ENCODE measurements around the gene ERC2. TPM values are rescaled to one million over a fixed set of nuclear protein-coding genes. Genes with fewer than 3 reads are reported as not detected.

ERC2 gene
- polyA plus RNA-seq, 1 experiment, result 0.07 TPM

DNA sequence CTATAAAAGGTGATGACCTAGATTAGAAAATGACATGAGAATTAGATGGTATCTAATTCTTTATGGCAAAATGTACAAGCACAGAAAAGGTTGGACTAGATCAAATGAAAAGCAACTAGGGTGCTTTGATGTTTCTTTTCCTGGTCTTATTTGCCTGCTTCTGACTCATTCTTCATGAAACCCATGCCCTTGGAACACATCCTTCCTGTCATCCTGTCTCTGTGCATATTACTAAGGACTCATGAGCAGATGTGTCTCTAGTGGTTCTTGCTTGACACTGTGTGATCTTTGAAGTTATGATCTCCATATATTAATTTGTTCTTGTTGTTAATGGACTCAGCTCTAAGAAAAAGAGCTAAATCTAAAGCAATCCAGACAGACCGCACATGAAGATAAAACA lies 314.0 kb downstream of the ERC2 start:
- DNase-seq (ENCODE audit: low read depth, low spot score), result no peak
- Histone ChIP-seq H3K27ac (ENCODE audit: low read depth, low read length) (no peak overlapping the region), H3K9me3 (ENCODE audit: control insufficient read depth, insufficient read depth, low read length) (no peaks in the 10 kb centered on the region), H3K4me3 (ENCODE audit: low read depth, low read length) (no peak overlapping the region), H3K27me3 (ENCODE audit: control insufficient read depth, insufficient read depth, low read length) (no peaks in the 10 kb centered on the region)
- CTCF ChIA-PET, result no interaction called here
- TF ChIP-seq, protein P1, sequence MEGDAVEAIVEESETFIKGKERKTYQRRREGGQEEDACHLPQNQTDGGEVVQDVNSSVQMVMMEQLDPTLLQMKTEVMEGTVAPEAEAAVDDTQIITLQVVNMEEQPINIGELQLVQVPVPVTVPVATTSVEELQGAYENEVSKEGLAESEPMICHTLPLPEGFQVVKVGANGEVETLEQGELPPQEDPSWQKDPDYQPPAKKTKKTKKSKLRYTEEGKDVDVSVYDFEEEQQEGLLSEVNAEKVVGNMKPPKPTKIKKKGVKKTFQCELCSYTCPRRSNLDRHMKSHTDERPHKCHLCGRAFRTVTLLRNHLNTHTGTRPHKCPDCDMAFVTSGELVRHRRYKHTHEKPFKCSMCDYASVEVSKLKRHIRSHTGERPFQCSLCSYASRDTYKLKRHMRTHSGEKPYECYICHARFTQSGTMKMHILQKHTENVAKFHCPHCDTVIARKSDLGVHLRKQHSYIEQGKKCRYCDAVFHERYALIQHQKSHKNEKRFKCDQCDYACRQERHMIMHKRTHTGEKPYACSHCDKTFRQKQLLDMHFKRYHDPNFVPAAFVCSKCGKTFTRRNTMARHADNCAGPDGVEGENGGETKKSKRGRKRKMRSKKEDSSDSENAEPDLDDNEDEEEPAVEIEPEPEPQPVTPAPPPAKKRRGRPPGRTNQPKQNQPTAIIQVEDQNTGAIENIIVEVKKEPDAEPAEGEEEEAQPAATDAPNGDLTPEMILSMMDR (IDR thresholded peaks at IDR 0.05; ENCODE audit: low read depth, low read length), result no peak
- POLR2A ChIA-PET, result no interaction called here

DNA sequence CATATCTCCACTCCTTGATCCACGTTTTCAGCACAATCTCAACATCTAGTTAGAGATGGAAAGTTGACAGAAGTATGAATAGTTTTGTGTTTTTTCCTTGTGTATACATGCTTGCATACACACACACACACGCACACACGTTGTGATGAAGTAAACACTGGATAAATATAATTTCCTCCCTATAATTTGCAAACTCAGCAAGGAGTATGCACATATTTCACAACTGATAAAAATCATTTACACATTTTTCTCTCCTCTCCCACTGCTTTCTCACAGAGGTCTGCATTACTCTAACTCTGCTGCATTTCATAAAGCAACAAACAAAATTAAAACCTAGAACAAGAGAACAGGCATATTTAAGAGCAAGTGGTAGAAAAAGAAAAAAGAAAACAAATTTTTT lies 320.9 kb downstream of the ERC2 start:
- POLR2A ChIA-PET, result no interaction called here
- H3K27ac ChIP-seq (ENCODE audit: low read depth, low read length), result no peak overlapping the region
- DNase-seq (ENCODE audit: low read depth, low spot score), result no peak
- H3K27me3 ChIP-seq (ENCODE audit: control insufficient read depth, insufficient read depth, low read length), result peaks cover 7% of the 10 kb centered on the region
- H3K4me3 ChIP-seq (ENCODE audit: low read depth, low read length), result no peak overlapping the region
- TF ChIP-seq, protein P1 (IDR thresholded peaks at IDR 0.05; ENCODE audit: low read depth, low read length), result no peak
- CTCF ChIA-PET, result no interaction called here
- H3K9me3 ChIP-seq (ENCODE audit: control insufficient read depth, insufficient read depth, low read length), result no peaks in the 10 kb centered on the region

DNA sequence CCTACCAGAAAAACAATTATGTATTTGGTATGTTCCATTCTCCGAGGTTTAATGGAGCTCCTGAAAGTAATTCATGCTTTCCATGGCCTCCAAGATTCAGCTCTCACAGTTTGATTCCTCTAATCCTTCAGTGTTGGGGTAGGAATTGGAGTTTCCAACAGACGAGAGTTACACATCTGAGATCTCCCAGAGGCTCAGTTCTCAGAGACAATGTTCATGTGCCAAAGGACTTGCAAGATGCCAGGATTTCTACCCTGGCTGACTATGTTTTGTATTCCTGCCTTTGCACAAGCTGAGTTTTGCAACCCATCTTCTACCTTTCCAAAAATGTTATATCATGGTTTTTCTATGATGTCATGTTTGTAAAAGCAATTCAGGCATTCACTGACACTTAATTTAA lies 322.9 kb downstream of the ERC2 start:
- Histone ChIP-seq H3K27ac (ENCODE audit: low read depth, low read length) (no peak overlapping the region), H3K27me3 (ENCODE audit: control insufficient read depth, insufficient read depth, low read length) (peaks cover 7% of the 10 kb centered on the region), H3K4me3 (ENCODE audit: low read depth, low read length) (no peak overlapping the region), H3K9me3 (ENCODE audit: control insufficient read depth, insufficient read depth, low read length) (no peaks in the 10 kb centered on the region)
- no peak for DNase-seq (ENCODE audit: low read depth, low spot score)
- ChIA-PET CTCF (no interaction called here), POLR2A (no interaction called here)
- TF ChIP-seq, protein P1 (IDR thresholded peaks at IDR 0.05; ENCODE audit: low read depth, low read length), result no peak

DNA sequence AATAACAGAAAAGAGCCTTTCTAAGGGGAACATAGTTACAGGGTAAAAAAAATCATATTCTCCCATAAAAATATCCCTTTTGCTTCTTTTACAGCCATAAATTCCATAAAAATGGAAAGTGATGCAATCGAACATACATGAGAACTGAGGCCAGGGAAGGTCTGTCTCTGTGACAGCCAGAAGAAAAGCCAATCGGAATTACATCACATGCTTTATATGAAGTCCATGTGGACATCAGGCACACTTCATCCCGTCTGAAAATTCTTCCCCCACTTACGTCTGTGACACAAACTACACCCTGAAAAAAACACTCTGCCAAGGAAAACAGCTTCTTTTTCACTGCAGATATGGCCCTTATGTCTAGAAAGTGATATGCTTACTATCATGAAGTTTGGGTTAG lies 323.5 kb downstream of the ERC2 start:
- no peak for DNase-seq (ENCODE audit: low read depth, low spot score)
- TF ChIP-seq, protein P1 (IDR thresholded peaks at IDR 0.05; ENCODE audit: low read depth, low read length), result no peak
- no peak overlapping the region for H3K27ac ChIP-seq (ENCODE audit: low read depth, low read length)
- ChIA-PET CTCF (interaction anchor here (0.6 kb wide), 1 partner anchor 196 kb away, joined by 3 read pairs; no protein-coding TSS in a partner anchor), POLR2A (no interaction called here)
- H3K4me3 ChIP-seq (ENCODE audit: low read depth, low read length), result no peak overlapping the region
- H3K27me3 ChIP-seq (ENCODE audit: control insufficient read depth, insufficient read depth, low read length), result peaks cover 7% of the 10 kb centered on the region
- no peaks in the 10 kb centered on the region for H3K9me3 ChIP-seq (ENCODE audit: control insufficient read depth, insufficient read depth, low read length)

DNA sequence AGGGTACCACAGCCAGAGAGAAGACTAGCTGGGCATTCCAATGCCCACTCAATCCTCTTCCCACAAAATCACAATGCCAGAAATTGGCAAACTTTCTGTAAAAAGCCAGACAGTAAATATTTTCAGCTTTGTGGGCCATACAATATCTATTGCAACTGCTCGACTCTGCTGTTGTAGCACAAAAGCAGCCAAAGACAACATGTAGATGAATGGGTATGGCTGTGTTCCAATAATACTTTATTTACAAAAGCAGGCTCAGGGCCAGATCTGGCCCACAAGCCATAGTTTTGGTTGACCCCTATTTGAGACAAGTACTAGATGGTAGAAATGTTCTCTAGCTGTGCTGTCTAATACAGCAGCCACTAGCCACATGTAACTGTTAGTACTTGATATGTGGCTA lies 330.9 kb downstream of the ERC2 start:
- ChIA-PET POLR2A (no interaction called here), CTCF (no interaction called here)
- Histone ChIP-seq H3K9me3 (ENCODE audit: control insufficient read depth, insufficient read depth, low read length) (no peaks in the 10 kb centered on the region), H3K4me3 (ENCODE audit: low read depth, low read length) (no peak overlapping the region), H3K27ac (ENCODE audit: low read depth, low read length) (no peak overlapping the region), H3K27me3 (ENCODE audit: control insufficient read depth, insufficient read depth, low read length) (peaks cover 5% of the 10 kb centered on the region)
- TF ChIP-seq, protein P1 (IDR thresholded peaks at IDR 0.05; ENCODE audit: low read depth, low read length), result no peak
- DNase-seq (ENCODE audit: low read depth, low spot score), result no peak
